HEK293 (cell line): ENCODE data around the gene PHACTR1.

Experiments
- CTCF ChIA-PET: fragments of 350-600 bp; formaldehyde crosslinking; extraction: SDS; loops from one replicate; lab custom pipeline; 2021; ENCODE audit warnings: antibody characterized with exemption; lab: Yijun Ruan, JAX
- POLR2A ChIA-PET: fragments of 300-600 bp; formaldehyde crosslinking; extraction: SDS; loops from one replicate; lab custom pipeline; 2020; ENCODE audit warnings: antibody characterized with exemption, inconsistent platforms; lab: Yijun Ruan, JAX
- H3K27ac ChIP-seq: fragments of 200-500 bp; sonication (Bioruptor generic); 2 replicates; pipeline ENCODE4 v1.5.1; 2014; ENCODE audit warnings: low read depth, low read length, control low read depth, inconsistent platforms; ENCODE audit errors: extremely low read depth
- H3K36me3 ChIP-seq, 2 experiments: fragments of 200-500 bp in 1 of 2; sonication (Bioruptor generic) in 1 of 2; 1 replicate in 1 of 2; 2 replicates in 1 of 2; pipeline ENCODE4 v1.5.1; 2014 to 2017; ENCODE audit warnings: inconsistent platforms in 2 of 2, low read length in 2 of 2; ENCODE audit not compliant: control insufficient read depth in 2 of 2, insufficient read depth in 1 of 2
- H3K4me1 ChIP-seq: fragments of 200-500 bp; sonication (Bioruptor generic); 2 replicates; pipeline ENCODE4 v1.5.1; 2014; ENCODE audit warnings: mild to moderate bottlenecking, low read length, inconsistent platforms; ENCODE audit not compliant: control insufficient read depth, insufficient read depth
- H3K4me3 ChIP-seq: 2 replicates; pipeline ENCODE4 v1.5.1; 2011; ENCODE audit warnings: low read depth, mild to moderate bottlenecking, control low read depth, low read length, moderate library complexity
- H3K9me3 ChIP-seq: fragments of 200-500 bp; sonication (Bioruptor generic); 2 replicates; pipeline ENCODE4 v1.5.1; 2014; ENCODE audit warnings: low read depth, low read length, inconsistent platforms; ENCODE audit not compliant: control insufficient read depth, insufficient read depth
- GFI1B ChIP-seq: fragments of 450-650 bp; formaldehyde crosslinking; IDR thresholded peaks from 2 replicates; pipeline ENCODE4 v1.5.1; 2016; ENCODE audit warnings: missing biosample characterization, missing genetic modification characterization
- GLI4 ChIP-seq: fragments of 450-650 bp; formaldehyde crosslinking; IDR thresholded peaks from 2 replicates; pipeline ENCODE4 v1.5.1; 2016; ENCODE audit warnings: missing biosample characterization, missing genetic modification characterization
- KLF10 ChIP-seq: fragments of 450-650 bp; IDR thresholded peaks from 2 replicates; pipeline ENCODE4 v1.5.1; 2018; ENCODE audit warnings: missing biosample characterization, mild to moderate bottlenecking, missing genetic modification characterization
- OSR2 ChIP-seq: fragments of 450-650 bp; formaldehyde crosslinking; IDR thresholded peaks from 2 replicates; pipeline ENCODE4 v1.5.1; 2016; ENCODE audit warnings: missing biosample characterization, missing genetic modification characterization
- PATZ1 ChIP-seq: fragments of 450-650 bp; formaldehyde crosslinking; IDR thresholded peaks from 2 replicates; pipeline ENCODE4 v1.5.1; 2016; ENCODE audit warnings: missing biosample characterization, missing genetic modification characterization
- PRDM4 ChIP-seq: fragments of 450-650 bp; formaldehyde crosslinking; IDR thresholded peaks from 2 replicates; pipeline ENCODE4 v1.5.1; 2017; ENCODE audit warnings: missing biosample characterization, missing genetic modification characterization
- SP2 ChIP-seq: fragments of 450-650 bp; formaldehyde crosslinking; IDR thresholded peaks from 2 replicates; pipeline ENCODE4 v1.5.1; 2016; ENCODE audit warnings: missing biosample characterization, missing genetic modification characterization
- YY2 ChIP-seq: fragments of 450-650 bp; formaldehyde crosslinking; IDR thresholded peaks from 2 replicates; pipeline ENCODE4 v1.5.1; 2016; ENCODE audit warnings: missing biosample characterization, missing genetic modification characterization
- ZNF174 ChIP-seq: fragments of 450-650 bp; formaldehyde crosslinking; IDR thresholded peaks from 2 replicates; pipeline ENCODE4 v1.5.0; 2017; ENCODE audit warnings: missing biosample characterization, mild to moderate bottlenecking, missing genetic modification characterization
- ZNF394 ChIP-seq: fragments of 450-650 bp; formaldehyde crosslinking; IDR thresholded peaks from 2 replicates; pipeline ENCODE4 v1.5.1; 2016; ENCODE audit warnings: missing biosample characterization, missing genetic modification characterization, mild to moderate bottlenecking, moderate library complexity, borderline replicate concordance
- ZNF426 ChIP-seq: fragments of 450-650 bp; formaldehyde crosslinking; IDR thresholded peaks from 2 replicates; pipeline ENCODE4 v1.5.1; 2017; ENCODE audit warnings: missing biosample characterization, missing genetic modification characterization, mild to moderate bottlenecking, inconsistent platforms, moderate library complexity
- ZNF514 ChIP-seq: fragments of 450-650 bp; formaldehyde crosslinking; IDR thresholded peaks from 2 replicates; pipeline ENCODE4 v1.5.1; 2016; ENCODE audit warnings: missing biosample characterization, missing genetic modification characterization
- ZNF530 ChIP-seq: fragments of 450-650 bp; formaldehyde crosslinking; IDR thresholded peaks from 2 replicates; pipeline ENCODE4 v1.5.1; 2016; ENCODE audit warnings: low read depth, missing biosample characterization, missing genetic modification characterization
- ZNF548 ChIP-seq: fragments of 450-650 bp; formaldehyde crosslinking; IDR thresholded peaks from 2 replicates; pipeline ENCODE4 v1.5.1; 2016; ENCODE audit warnings: missing biosample characterization, missing genetic modification characterization
- ZNF555 ChIP-seq: fragments of 450-650 bp; formaldehyde crosslinking; conservative IDR thresholded peaks from 2 replicates; pipeline ENCODE4 v1.5.1; 2017; ENCODE audit warnings: missing biosample characterization, mild to moderate bottlenecking, missing genetic modification characterization, inconsistent platforms
- ZNF624 ChIP-seq: fragments of 450-650 bp; formaldehyde crosslinking; IDR thresholded peaks from 2 replicates; pipeline ENCODE4 v1.5.1; 2017; ENCODE audit warnings: missing biosample characterization, missing genetic modification characterization
- ZNF626 ChIP-seq: fragments of 450-650 bp; sonication (Bioruptor Pico); formaldehyde crosslinking; IDR thresholded peaks from 2 replicates; pipeline ENCODE4 v1.5.1; 2018; ENCODE audit warnings: missing biosample characterization, missing genetic modification characterization, inconsistent platforms
- ZNF629 ChIP-seq: fragments of 450-650 bp; formaldehyde crosslinking; IDR thresholded peaks from 2 replicates; pipeline ENCODE4 v1.5.1; 2017; ENCODE audit warnings: missing biosample characterization, missing genetic modification characterization
- ZNF692 ChIP-seq: fragments of 450-650 bp; formaldehyde crosslinking; IDR thresholded peaks from 2 replicates; pipeline ENCODE4 v1.5.1; 2016; ENCODE audit warnings: missing biosample characterization, missing genetic modification characterization
- ZNF704 ChIP-seq: fragments of 450-650 bp; formaldehyde crosslinking; IDR thresholded peaks from 2 replicates; pipeline ENCODE4 v1.5.1; 2016; ENCODE audit warnings: missing biosample characterization, missing genetic modification characterization
- ZSCAN16 ChIP-seq: fragments of 450-650 bp; formaldehyde crosslinking; IDR thresholded peaks from 2 replicates; pipeline ENCODE4 v1.5.1; 2016; ENCODE audit warnings: missing biosample characterization, missing genetic modification characterization
- ZXDB ChIP-seq: fragments of 450-650 bp; formaldehyde crosslinking; IDR thresholded peaks from 2 replicates; pipeline ENCODE4 v1.5.1; 2016; ENCODE audit warnings: missing biosample characterization, missing genetic modification characterization

Gene PHACTR1

GRCh38 chr6:13038315-13038714, 321.7 kb downstream of the PHACTR1 start:
- CTCF ChIA-PET: interaction anchor here (0.6 kb wide), 1 partner anchor 187 kb away, joined by 3 read pairs; no protein-coding TSS in a partner anchor
- TF ChIP-seq GFI1B (tag by site-specific recombination) (no peak), ZNF692 (no peak), ZNF624 (tag by site-specific recombination) (no peak), KLF10 (tag by site-specific recombination) (no peak), ZXDB (tag by site-specific recombination) (no peak), PRDM4 (tag by site-specific recombination) (no peak), GLI4 (tag by site-specific recombination) (no peak), PATZ1 (tag by site-specific recombination) (no peak), ZNF174 (tag by site-specific recombination) (no peak), ZNF555 (tag by site-specific recombination) (no peak), ZNF426 (tag by site-specific recombination) (no peak), ZNF704 (tag by site-specific recombination) (no peak), ZNF548 (tag by site-specific recombination) (no peak), ZNF626 (tag by site-specific recombination) (no peak), YY2 (tag by site-specific recombination) (no peak)
- POLR2A ChIA-PET: no interaction called here

GRCh38 chr6:13038741-13039190, 322.2 kb downstream of the PHACTR1 start:
- H3K4me1 ChIP-seq: no peaks in the 10 kb centered on the region
- no peak overlapping the region for H3K27ac ChIP-seq
- TF ChIP-seq ZNF629 (tag by site-specific recombination) (no peak), ZNF394 (tag by site-specific recombination) (no peak), ZSCAN16 (tag by site-specific recombination) (no peak), SP2 (no peak), ZNF530 (no peak), OSR2 (tag by site-specific recombination) (no peak), ZNF514 (tag by site-specific recombination) (no peak)
- ChIA-PET POLR2A (no interaction called here), CTCF (interaction anchor here (0.6 kb wide), 1 partner anchor 26 kb away, joined by 4 read pairs; no protein-coding TSS in a partner anchor)
- H3K9me3 ChIP-seq: no peaks in the 10 kb centered on the region
- H3K4me3 ChIP-seq: no peak overlapping the region
- no peaks in the 10 kb centered on the region for H3K36me3 ChIP-seq

More at GRCh38 chr6:13038315-13038714, 321.7 kb downstream of the PHACTR1 start:
- H3K4me3 ChIP-seq: no peak overlapping the region
- H3K36me3 ChIP-seq: no peaks in the 10 kb centered on the region
- no peaks in the 10 kb centered on the region for H3K9me3 ChIP-seq
- H3K4me1 ChIP-seq: no peaks in the 10 kb centered on the region
- H3K27ac ChIP-seq: no peak overlapping the region
